ENCODE results near the gene YEATS4.

YEATS4 gene

DNA sequence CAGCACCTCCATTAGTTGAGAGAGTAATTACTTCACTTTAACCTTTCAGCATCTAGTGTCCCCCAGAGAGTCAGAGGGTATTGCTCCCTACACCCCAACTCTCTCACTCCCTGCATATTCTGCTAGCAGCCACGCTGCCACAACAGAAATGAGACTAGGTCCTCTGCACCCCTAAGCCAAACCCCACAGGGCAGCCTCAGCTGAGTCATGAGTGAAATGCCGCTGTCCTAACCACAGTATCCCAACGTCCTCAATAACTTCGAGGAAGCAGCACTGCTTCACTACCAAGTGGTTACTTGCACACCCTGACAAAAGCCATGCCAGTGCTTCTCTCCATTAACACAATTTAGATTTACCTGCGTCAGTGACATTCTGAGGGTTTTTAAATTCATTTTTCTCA lies 18.2 kb upstream of the YEATS4 start:
- in situ Hi-C loops (cut with MboI; ENCODE audit: low sequenced_read_pairs): no loop called here

DNA sequence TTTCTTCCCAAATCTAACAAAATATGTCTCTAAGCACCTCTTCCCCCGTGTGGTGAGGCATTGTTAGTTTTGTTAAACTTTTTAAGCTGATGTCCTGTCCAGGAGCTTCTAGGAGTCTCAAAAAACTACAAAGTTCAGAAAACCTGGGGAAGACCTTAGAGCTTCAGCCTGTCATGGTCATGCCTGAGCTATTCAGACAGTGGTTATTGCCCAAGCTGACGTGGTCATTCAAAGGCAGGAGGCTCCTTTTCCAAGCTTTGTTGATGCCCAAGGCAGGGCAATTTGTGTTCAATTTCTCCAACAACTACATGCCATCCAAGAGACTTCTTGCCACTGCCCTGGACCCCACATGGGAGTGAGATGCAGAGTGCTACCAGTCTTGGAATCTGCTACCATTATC lies 17.1 kb upstream of the YEATS4 start:
- in situ Hi-C loops (cut with MboI; ENCODE audit: low sequenced_read_pairs): no loop called here

DNA sequence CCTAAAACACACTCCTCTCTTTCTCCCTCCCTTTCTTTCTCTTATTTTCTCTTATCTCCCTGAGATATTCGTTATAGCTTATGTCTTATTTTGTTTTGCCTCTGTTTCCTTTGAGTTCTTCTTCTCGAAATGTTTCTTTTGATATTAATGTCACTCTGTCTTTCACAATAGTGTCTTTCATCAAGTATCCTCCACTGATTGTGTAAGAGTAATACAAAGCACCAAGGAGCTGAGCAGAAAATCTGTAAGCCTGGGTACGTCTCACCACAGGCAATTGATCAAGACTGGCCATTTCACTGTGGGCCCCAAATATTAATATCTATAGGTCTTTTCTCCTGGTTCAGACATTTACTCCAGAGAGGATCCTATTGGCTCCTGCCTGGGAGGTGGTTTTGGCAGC lies 16.2 kb upstream of the YEATS4 start:
- in situ Hi-C loops (cut with MboI; ENCODE audit: low sequenced_read_pairs): no loop called here

DNA sequence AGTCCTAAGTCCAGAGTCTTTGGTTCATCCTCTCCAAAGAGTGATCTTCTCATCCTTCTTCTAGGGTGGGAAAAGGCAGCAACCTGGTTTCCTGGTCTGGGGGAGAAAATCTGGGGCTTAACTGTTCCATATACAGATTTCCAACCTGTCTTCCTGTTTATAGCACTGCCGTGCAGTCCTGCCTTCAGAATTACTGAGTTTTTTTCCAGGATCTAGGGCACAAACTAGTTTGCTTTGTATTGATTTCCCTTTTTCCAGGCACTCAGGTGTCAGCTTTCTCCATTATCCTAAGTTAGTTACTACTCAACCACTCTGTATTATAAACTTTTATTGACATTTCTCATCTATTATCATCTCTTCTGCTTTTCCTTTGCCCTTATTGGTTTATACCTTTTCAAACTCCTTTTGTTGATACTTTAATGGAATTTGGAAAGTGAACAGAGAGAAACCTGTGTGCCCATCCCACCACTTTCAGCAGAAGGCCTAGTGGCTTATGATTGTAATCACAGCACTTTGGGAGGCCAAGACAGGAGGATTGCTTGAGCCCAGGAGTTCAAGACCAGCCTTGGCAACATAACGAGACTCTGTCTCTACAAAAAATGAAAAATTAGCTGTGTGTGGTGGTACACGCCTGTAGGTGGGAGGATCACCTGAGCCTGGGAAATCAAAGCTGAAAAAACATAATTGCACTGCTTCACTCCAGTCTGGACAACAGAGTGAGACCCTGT lies 15.5 kb upstream of the YEATS4 start:
- in situ Hi-C loops (cut with MboI; ENCODE audit: low sequenced_read_pairs): no loop called here

DNA sequence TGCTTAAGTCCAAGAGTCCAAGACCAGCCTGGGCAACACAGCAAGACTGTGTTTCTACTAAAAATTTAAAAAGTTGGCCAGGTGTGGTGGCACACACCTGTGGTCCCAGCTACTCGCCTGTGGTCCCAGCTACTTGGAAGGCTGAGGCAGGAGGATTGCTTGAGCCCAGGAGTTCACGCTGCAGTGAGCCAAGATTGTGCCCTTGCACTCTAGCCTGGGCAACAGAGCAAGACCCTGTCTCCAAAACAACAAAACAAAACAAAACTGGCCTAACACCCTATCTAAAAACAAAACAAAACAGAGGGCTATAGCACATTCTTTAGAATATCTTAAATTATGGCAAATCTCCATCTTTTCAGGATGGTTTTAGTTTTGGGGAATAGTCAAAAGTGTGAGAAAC lies 14.5 kb upstream of the YEATS4 start:
- in situ Hi-C loops (cut with MboI; ENCODE audit: low sequenced_read_pairs): no loop called here

DNA sequence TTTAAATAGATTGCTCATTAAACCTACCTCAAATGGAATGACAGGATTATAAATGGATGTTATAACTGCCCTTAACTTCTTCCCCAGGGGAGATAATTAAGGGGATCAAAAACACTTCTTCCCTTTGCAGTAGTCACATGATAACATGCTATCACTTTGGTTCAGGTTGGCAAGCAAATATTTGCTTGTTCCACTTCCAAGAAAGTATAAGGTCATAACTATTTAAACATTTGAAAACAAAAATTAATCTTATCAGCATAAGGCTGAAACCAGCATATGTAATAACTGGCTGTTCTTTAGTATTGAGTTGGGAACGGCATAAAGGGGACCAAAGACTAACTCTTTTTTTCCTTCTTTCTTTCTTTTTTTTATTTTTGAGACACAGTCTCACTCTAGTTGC lies 13.8 kb upstream of the YEATS4 start:
- in situ Hi-C loops (cut with MboI; ENCODE audit: low sequenced_read_pairs): no loop called here

DNA sequence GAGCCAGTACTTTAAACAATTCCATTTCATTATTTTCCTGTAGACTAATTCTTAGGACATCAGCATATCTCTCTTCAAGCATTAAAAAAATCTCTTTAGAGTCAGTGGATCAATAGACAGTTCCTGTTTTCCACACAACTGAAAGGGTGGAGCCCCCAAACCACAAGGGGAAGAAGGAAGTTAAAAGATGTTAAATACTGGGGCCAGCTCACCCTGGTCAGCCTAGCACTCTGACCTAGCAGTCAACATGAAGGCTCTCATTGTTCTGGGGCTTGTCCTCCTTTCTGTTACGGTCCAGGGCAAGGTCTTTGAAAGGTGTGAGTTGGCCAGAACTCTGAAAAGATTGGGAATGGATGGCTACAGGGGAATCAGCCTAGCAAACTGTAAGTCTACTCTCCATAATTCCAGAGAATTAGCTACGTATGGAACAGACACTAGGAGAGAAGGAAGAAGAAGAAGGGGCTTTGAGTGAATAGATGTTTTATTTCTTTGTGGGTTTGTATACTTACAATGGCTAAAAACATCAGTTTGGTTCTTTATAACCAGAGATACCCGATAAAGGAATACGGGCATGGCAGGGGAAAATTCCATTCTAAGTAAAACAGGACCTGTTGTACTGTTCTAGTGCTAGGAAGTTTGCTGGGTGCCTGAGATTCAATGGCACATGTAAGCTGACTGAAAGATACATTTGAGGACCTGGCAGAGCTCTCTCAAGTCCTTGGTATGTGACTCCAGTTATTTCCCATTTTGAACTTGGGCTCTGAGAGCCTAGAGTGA lies 11.2 kb upstream of the YEATS4 start, which contains the start of gene LYZ:
TSS of gene LYZ (plus strand) at position 220 of the 777 bp plus-strand sequence. CDS start at position 248, 28 bp downstream.
- in situ Hi-C loops (cut with MboI; ENCODE audit: low sequenced_read_pairs): no loop called here

DNA sequence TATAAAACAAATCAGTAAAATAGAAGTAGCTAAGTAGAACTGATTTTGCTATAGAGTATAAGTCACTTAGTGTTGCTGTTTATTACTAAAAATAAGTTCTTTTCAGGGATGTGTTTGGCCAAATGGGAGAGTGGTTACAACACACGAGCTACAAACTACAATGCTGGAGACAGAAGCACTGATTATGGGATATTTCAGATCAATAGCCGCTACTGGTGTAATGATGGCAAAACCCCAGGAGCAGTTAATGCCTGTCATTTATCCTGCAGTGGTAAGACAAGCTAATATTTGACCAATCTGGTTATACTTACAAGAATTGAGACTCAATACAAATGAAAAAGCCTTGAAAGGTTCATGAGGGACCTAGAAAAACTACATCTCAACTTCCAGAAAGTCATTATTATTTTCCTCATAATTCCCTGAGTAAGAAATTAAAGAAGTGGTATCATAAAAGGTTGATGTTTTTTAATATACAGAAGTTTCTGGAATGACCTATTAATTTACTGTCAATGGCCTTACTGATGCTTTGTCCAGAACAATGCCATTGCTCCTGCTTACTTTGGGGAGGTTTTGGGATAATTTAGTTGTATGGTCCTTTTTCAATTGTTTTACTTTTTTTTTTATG lies 9.4 kb upstream of the YEATS4 start:
- in situ Hi-C loops (cut with MboI; ENCODE audit: low sequenced_read_pairs): loop anchor here (25.0 kb wide), 1 partner anchor 237 kb away; the partner anchor contains the start of gene CCT2

DNA sequence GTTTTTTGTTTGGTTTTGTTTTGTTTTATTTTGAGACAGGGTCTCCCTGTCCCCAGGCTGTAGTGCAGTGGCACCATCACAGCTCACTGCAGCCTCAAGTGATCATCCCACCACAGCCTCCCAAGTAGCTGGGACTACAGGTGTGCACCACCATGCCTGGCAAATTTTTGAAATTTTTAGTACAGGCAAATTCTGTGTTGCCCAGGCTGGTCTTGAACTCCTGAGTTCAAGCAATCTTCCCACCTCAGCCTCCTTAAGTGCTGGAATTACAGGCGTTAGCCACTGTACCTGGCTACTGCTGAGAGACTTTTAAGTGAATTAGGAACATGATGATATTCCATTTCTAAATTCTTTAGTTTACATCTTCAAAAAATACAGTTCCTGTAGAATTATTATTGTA lies 8.8 kb upstream of the YEATS4 start:
- in situ Hi-C loops (cut with MboI; ENCODE audit: low sequenced_read_pairs): loop anchor here (25.0 kb wide), 1 partner anchor 237 kb away; the partner anchor contains the start of gene CCT2

DNA sequence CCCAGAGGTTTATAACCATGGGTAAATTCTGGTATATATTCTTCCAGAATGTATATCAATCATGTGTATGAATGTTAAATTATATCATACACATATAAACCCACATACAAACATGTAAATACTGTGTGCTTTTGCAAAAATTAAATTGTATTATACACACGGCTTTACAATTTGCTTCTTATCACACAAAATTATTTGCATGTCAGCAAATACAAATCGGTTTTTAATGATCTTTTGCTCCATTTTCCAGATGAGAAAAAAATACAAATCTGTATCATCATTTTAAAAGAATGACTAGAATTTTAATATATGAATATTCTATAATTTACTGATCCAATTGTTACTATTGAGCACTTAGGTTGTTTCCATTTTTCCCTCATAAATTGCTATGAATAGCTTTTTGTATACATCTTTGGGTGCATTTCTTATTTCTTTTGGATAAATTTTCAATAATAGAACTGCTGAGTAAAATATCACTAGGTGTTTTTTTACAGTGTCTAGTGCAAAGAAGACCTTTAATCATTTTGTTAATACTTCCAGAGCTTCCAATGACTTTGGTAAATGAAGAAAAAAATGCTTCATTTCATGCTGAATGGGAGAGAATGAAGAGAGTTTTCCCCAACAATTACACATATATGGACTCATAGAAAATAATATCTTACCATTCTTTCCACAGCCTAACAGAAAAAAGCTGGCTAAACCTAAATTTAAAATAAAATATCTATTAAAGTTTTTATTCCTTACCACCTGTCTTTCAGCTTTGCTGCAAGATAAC lies 7.9 kb upstream of the YEATS4 start:
- in situ Hi-C loops (cut with MboI; ENCODE audit: low sequenced_read_pairs): loop anchor here (25.0 kb wide), 1 partner anchor 236 kb away; the partner anchor contains the start of gene CCT2

DNA sequence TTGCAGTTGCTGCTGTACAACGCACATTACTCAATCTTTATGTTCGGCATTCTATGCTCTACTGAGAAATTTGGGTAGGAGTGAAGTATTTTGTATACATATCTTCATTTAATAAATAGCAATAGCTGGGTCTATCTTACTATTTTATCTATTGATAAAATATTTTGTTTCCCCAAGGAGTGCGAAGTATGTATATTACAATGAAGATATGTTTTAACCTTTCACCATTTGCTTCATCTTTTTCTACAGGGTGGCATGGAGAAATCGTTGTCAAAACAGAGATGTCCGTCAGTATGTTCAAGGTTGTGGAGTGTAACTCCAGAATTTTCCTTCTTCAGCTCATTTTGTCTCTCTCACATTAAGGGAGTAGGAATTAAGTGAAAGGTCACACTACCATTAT lies 6.6 kb upstream of the YEATS4 start:
- in situ Hi-C loops (cut with MboI; ENCODE audit: low sequenced_read_pairs): loop anchor here (25.0 kb wide), 1 partner anchor 234 kb away; the partner anchor contains the start of gene CCT2

DNA sequence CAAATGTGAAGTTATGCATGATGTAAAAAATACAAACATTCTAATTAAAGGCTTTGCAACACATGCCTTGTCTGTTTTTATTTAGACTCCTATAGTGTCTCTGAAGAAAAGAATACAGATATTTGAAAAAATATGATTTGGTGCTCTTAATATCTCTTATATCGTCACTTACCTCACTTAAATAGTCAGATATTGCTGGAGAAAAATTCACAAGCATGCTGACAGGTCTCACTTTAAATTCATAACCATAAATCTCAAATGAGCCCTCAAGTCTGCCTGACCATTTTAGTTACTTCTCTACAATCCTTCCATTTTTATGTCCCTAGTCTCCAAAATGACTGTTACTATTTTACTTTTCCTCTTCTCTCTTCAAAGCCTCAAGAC lies 5.4 kb upstream of the YEATS4 start:
- in situ Hi-C loops (cut with MboI; ENCODE audit: low sequenced_read_pairs): loop anchor here (25.0 kb wide), 1 partner anchor 233 kb away; the partner anchor contains the start of gene CCT2

DNA sequence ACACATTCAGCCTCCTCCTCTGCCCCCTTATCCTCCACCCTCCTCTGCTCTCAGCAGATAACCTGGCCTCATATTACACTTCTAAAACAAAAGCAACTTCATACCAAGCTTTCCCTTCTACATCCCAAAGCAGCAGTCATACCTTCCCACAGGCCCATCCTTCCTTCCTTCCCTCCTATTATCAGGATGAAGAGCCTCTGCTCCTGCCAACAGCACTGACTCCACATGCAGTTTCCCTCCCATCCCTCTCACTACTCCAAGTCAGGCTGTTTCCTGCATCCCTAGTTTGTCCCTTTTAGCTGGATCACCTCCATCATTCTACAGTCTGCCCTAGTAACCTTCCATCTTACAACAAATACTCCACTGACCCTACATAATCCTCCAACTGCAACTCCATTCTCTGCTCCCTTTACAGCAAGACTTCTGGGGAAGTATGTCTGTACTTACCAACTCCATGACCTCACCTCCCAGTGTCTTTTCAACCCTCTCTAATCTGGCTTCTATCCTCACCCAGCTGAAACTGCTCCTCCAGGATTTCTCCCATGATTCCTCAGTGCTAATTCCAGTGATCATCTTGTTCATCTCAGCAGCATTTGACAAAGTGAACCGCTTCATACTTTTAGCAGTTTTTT lies 4.9 kb upstream of the YEATS4 start:
- in situ Hi-C loops (cut with MboI; ENCODE audit: low sequenced_read_pairs): loop anchor here (25.0 kb wide), 1 partner anchor 233 kb away; the partner anchor contains the start of gene CCT2

DNA sequence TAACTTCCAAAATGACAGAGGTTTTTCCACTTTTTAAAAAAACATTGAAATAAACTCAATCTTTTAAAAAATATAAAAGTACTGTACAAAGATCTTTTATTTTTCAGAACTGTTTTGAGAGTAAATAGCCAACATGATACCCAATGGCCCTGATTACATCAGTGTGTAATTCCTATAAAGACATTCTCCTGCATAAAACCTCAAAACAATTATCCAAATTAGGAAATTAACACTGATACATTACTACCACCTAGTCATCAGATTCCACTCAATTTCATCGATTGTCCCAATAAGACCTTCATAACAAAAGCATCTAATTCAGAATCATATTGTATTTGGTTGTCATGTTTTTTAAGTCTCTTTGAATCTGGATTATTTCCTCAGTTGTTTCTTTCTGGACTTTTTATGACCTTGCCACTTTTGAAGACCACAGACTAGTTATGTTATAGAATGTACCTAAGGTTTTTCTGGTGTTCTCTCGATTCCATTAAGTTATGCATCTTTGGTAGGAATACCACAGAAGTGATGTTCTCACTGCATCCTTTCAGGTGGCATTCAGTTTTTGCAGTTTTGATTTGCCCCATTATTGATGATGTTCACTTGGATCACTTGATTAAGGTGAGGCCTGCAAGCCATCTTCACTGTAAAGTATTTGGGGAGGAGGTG lies 4.0 kb upstream of the YEATS4 start:
- in situ Hi-C loops (cut with MboI; ENCODE audit: low sequenced_read_pairs): loop anchor here (25.0 kb wide), 1 partner anchor 232 kb away; the partner anchor contains the start of gene CCT2

DNA sequence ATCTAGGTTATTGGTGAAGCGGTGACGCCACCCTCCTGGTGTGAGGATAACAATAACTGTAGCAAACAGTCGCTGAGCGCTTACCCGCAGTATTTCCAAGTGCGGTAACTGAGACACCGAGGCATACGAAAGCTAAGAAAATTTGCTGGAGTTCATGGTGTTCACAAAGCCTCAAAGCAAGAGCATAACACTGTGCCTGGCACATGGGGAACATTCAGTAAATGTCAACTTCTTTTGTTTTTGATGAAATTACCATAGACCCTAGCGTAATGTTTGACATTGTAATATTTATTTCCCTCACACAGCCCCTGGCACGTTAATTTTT lies 767 bp downstream of the YEATS4 start:
- in situ Hi-C loops (cut with MboI; ENCODE audit: low sequenced_read_pairs): loop anchor here (25.0 kb wide), 1 partner anchor 227 kb away; the partner anchor contains the start of gene CCT2

DNA sequence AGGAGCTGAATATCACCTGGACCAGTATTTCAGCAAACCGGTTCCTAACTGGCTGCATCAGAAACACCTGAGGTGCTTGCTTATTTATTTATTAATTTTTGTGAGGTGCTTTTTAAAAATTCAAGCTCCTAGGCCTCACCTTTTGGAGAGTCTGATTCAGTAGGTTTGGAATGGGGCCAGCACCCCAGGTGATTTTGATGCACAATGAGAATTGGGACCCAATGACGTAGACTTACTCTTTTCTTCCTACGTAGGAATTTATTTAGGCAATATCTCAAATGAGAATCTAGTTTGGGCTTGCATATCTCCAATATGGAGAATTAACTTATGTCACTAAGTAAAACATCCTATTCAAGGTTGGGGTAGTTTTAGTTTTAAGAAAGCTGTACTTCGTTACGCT lies 7.3 kb downstream of the YEATS4 start:
- in situ Hi-C loops (cut with MboI; ENCODE audit: low sequenced_read_pairs): loop anchor here (25.0 kb wide), 1 partner anchor 221 kb away; the partner anchor contains the start of gene CCT2

DNA sequence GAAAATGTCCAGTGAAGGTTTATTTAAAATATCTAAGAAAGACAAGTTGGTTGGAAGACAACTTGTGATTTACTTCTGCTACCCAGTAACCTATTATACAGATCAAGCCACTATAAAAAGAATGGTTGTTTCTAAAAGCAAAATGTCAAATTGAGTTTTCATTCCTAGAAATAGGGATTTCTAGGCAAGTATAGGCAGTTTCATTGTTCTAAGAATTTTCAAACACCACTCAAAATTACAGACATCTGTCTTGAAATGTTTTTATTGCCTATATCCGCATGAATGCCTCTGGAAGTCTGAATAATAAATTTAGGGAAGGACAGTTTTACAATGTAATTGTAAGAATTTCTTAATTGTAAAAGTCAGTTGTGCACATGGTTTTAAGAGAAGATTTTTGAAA lies 8.6 kb downstream of the YEATS4 start:
- in situ Hi-C loops (cut with MboI; ENCODE audit: low sequenced_read_pairs): loop anchor here (25.0 kb wide), 1 partner anchor 219 kb away; the partner anchor contains the start of gene CCT2

DNA sequence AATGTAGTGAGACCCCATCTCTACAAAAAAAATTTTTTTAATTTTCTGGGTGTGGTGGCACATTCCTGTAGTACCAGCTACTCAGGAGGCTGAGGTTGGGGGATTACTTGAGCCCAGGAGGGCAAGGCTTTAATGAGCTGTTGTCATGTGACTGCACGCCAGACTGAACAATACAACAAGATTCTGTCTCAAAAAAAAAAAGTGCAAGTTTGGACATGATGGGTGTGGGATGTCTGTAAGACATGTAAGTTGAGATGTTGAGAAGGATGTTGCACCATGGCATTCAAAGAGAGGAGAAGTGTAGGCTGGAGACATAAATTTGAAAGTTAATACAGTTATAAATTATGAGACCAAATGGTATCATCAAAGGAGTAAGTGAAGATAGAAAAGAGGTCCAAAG lies 23.5 kb downstream of the YEATS4 start:
- in situ Hi-C loops (cut with MboI; ENCODE audit: low sequenced_read_pairs): no loop called here

DNA sequence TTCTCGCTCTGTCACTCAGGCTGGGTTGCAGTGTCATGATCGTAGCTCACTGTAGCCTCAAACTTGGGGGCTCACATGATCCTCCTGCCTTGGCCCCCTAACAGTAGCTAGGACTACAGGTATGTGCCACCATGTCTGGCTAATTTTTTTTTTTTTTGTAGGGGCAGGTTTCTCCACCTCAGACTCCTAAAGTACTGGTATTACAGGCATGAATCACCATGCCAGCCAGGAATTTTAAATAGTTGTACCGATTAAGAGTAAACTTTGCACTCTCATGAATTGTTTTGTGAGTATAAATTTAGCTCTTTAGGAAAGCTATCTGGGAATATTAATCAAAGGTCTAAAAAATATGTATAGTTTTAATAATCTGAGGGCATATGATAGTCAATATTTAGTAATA lies 25.5 kb downstream of the YEATS4 start:
- in situ Hi-C loops (cut with MboI; ENCODE audit: low sequenced_read_pairs): no loop called here
